ENCODE measurements around the gene EIF5A2. TPM values are rescaled to one million over a fixed set of nuclear protein-coding genes. Genes with fewer than 3 reads are reported as not detected.

EIF5A2 gene
- total RNA-seq, 4 donors from 2014 or later: 0.86 to 9.5 (median 1.5) TPM

- no peak for DNase-seq
- in situ Hi-C loops (cut with MboI; ENCODE audit: low sequenced_read_pairs in 4 of 4): no loop called here
Observed at GRCh38 chr3:170918715-170919114, 10.3 kb upstream of the EIF5A2 start.

GRCh38 chr3:170914690-170915089 is 6.3 kb upstream of the EIF5A2 start:
- TF ChIP-seq POLR2A (IDR thresholded peaks at IDR 0.05) (no peak), CTCF (IDR thresholded peaks at IDR 0.05 in 4 of 5, conservative IDR thresholded peaks at IDR 0.05 in 1 of 5) (no peak)
- no peak overlapping the region for H3K27ac ChIP-seq
- in situ Hi-C loops (cut with MboI; ENCODE audit: low sequenced_read_pairs in 4 of 4): no loop called here
- no peak overlapping the region for H3K4me3 ChIP-seq
- H3K36me3 ChIP-seq: no peaks in the 10 kb centered on the region
- peaks cover 0 to 5% (median 2%) of the 10 kb centered on the region in 3 donors for H3K9me3 ChIP-seq
- no peak for ATAC-seq
- no peaks in the 10 kb centered on the region for H3K4me1 ChIP-seq
- DNase-seq: no peak
- no peaks in the 10 kb centered on the region for H3K27me3 ChIP-seq
- intact Hi-C loops (cut with DNase I; ENCODE audit: low total_unique reads): no loop called here

More at GRCh38 chr3:170918715-170919114, 10.3 kb upstream of the EIF5A2 start:
- no peak for ATAC-seq
- Histone ChIP-seq H3K4me3 (no peak overlapping the region), H3K4me1 (no peaks in the 10 kb centered on the region), H3K36me3 (no peaks in the 10 kb centered on the region), H3K27ac (no peak overlapping the region), H3K9me3 (peaks cover 0 to 5% (median 0%) of the 10 kb centered on the region in 3 donors), H3K27me3 (no peaks in the 10 kb centered on the region)
- TF ChIP-seq POLR2A (IDR thresholded peaks at IDR 0.05) (no peak), CTCF (IDR thresholded peaks at IDR 0.05 in 4 of 5, conservative IDR thresholded peaks at IDR 0.05 in 1 of 5) (no peak)
- intact Hi-C loops (cut with DNase I; ENCODE audit: low total_unique reads): no loop called here

GRCh38 chr3:170914212-170914611 is 5.8 kb upstream of the EIF5A2 start:
- in situ Hi-C loops (cut with MboI; ENCODE audit: low sequenced_read_pairs in 4 of 4): no loop called here
- no peak overlapping the region for H3K27ac ChIP-seq
- H3K4me3 ChIP-seq: no peak overlapping the region
- no peaks in the 10 kb centered on the region for H3K36me3 ChIP-seq
- TF ChIP-seq POLR2A (IDR thresholded peaks at IDR 0.05): no peak
- no peak for TF ChIP-seq CTCF (IDR thresholded peaks at IDR 0.05 in 4 of 5, conservative IDR thresholded peaks at IDR 0.05 in 1 of 5)
- intact Hi-C loops (cut with DNase I; ENCODE audit: low total_unique reads): no loop called here
- peaks cover 0 to 5% (median 2%) of the 10 kb centered on the region in 3 donors for H3K9me3 ChIP-seq
- no peak for DNase-seq
- no peak for ATAC-seq
- no peaks in the 10 kb centered on the region for H3K27me3 ChIP-seq
- H3K4me1 ChIP-seq: no peaks in the 10 kb centered on the region

- no peak for TF ChIP-seq POLR2A (IDR thresholded peaks at IDR 0.05)
- TF ChIP-seq CTCF (IDR thresholded peaks at IDR 0.05 in 4 of 5, conservative IDR thresholded peaks at IDR 0.05 in 1 of 5): no peak
- Histone ChIP-seq H3K4me3 (no peak overlapping the region), H3K9me3 (peaks cover 0 to 3% (median 2%) of the 10 kb centered on the region in 3 donors), H3K4me1 (peaks cover 0 to 11% of the 10 kb centered on the region in 2 donors), H3K36me3 (no peaks in the 10 kb centered on the region), H3K27me3 (peaks cover 5 to 9% (median 7%) of the 10 kb centered on the region in 3 donors), H3K27ac (no peak overlapping the region)
- intact Hi-C loops (cut with DNase I; ENCODE audit: low total_unique reads) (no loop called here), in situ Hi-C loops (cut with MboI; ENCODE audit: low sequenced_read_pairs in 4 of 4) (no loop called here)
- ATAC-seq: no peak
- no peak for DNase-seq
Observed at GRCh38 chr3:170911051-170911450, 2.6 kb upstream of the EIF5A2 start.

- peaks cover 0 to 11% of the 10 kb centered on the region in 2 donors for H3K4me1 ChIP-seq
- H3K27ac ChIP-seq: no peak overlapping the region
- H3K36me3 ChIP-seq: no peaks in the 10 kb centered on the region
- H3K9me3 ChIP-seq: peaks cover 0 to 3% (median 2%) of the 10 kb centered on the region in 3 donors
- ATAC-seq (no peak), DNase-seq (no peak)
- H3K27me3 ChIP-seq: peaks cover 5 to 9% (median 7%) of the 10 kb centered on the region in 3 donors
- no peak for TF ChIP-seq CTCF (IDR thresholded peaks at IDR 0.05 in 4 of 5, conservative IDR thresholded peaks at IDR 0.05 in 1 of 5)
- TF ChIP-seq POLR2A (IDR thresholded peaks at IDR 0.05): no peak
- intact Hi-C loops (cut with DNase I; ENCODE audit: low total_unique reads) (no loop called here), in situ Hi-C loops (cut with MboI; ENCODE audit: low sequenced_read_pairs in 4 of 4) (no loop called here)
- no peak overlapping the region for H3K4me3 ChIP-seq
Observed at GRCh38 chr3:170910542-170910941, 2.1 kb upstream of the EIF5A2 start.
